IPS-20b (cell line): ENCODE results near the gene TRIM60.
"Not testable (repeated sequence)": the region's sequence is repeated elsewhere in the genome, so short reads cannot be mapped to it uniquely, and the experiment has no call there.

Source experiments
- H3K27ac ChIP-seq: one replicate; pipeline ENCODE4 v1.5.1; 2013; ENCODE audit warnings: low read length
- H3K27me3 ChIP-seq: 2 replicates; pipeline ENCODE4 v1.6.1; 2013; ENCODE audit warnings: mild to moderate bottlenecking, low read length, inconsistent platforms; ENCODE audit not compliant: insufficient read depth
- H3K36me3 ChIP-seq: 2 replicates; pipeline ENCODE4 v1.6.1; 2013; ENCODE audit warnings: low read depth, mild to moderate bottlenecking, inconsistent platforms, low read length, moderate library complexity; ENCODE audit not compliant: insufficient read depth
- H3K4me1 ChIP-seq: 2 replicates; pipeline ENCODE4 v1.6.1; 2013; ENCODE audit warnings: mild to moderate bottlenecking, control low read depth, inconsistent platforms, low read length, moderate library complexity; ENCODE audit not compliant: insufficient read depth
- H3K4me3 ChIP-seq: 2 replicates; pipeline ENCODE4 v1.5.1; 2013; ENCODE audit warnings: mild to moderate bottlenecking, low read length, inconsistent platforms
- H3K9ac ChIP-seq: 2 replicates; pipeline ENCODE4 v1.6.1; 2013; ENCODE audit warnings: low read depth, mild to moderate bottlenecking, inconsistent platforms, low read length, moderate library complexity
- H3K9me3 ChIP-seq: 2 replicates; pipeline ENCODE4 v1.6.1; 2013; ENCODE audit warnings: mild to moderate bottlenecking, low read depth, low read length, inconsistent platforms; ENCODE audit not compliant: insufficient read depth

Gene TRIM60

GRCh38 chr4:165009493-165010227 lies 22.1 kb upstream of the TRIM60 start:
- Histone ChIP-seq H3K4me3 (no peak overlapping the region), H3K9me3 (no peaks in the 10 kb centered on the region), H3K4me1 (no peaks in the 10 kb centered on the region), H3K9ac (no peak overlapping the region), H3K27ac (no peak overlapping the region), H3K27me3 (no peaks in the 10 kb centered on the region), H3K36me3 (no peaks in the 10 kb centered on the region)

- no peaks in the 10 kb centered on the region for H3K9me3 ChIP-seq
- H3K27ac ChIP-seq: no peak overlapping the region
- no peaks in the 10 kb centered on the region for H3K4me1 ChIP-seq
- H3K9ac ChIP-seq: no peak overlapping the region
- no peaks in the 10 kb centered on the region for H3K27me3 ChIP-seq
- H3K4me3 ChIP-seq: no peak overlapping the region
- no peaks in the 10 kb centered on the region for H3K36me3 ChIP-seq
These were observed 21.3 kb upstream of the TRIM60 start for GRCh38 chr4:165010487-165010886.

- H3K4me1 ChIP-seq: no peaks in the 10 kb centered on the region
- H3K9me3 ChIP-seq: no peaks in the 10 kb centered on the region
- H3K27me3 ChIP-seq: no peaks in the 10 kb centered on the region
- no peaks in the 10 kb centered on the region for H3K36me3 ChIP-seq
- no peak overlapping the region for H3K4me3 ChIP-seq
- H3K27ac ChIP-seq: no peak overlapping the region
- H3K9ac ChIP-seq: no peak overlapping the region
These were observed 20.8 kb upstream of the TRIM60 start for GRCh38 chr4:165010991-165011390.

- H3K4me3 ChIP-seq: no peak overlapping the region
- no peaks in the 10 kb centered on the region for H3K9me3 ChIP-seq
These were observed 20.4 kb upstream of the TRIM60 start for GRCh38 chr4:165011403-165011802.

GRCh38 chr4:165013691-165014090 lies 18.1 kb upstream of the TRIM60 start:
- Histone ChIP-seq H3K36me3 (no peaks in the 10 kb centered on the region), H3K9me3 (no peaks in the 10 kb centered on the region), H3K27me3 (no peaks in the 10 kb centered on the region), H3K4me3 (no peak overlapping the region), H3K4me1 (no peaks in the 10 kb centered on the region), H3K9ac (no peak overlapping the region), H3K27ac (no peak overlapping the region)

More at GRCh38 chr4:165011403-165011802, 20.4 kb upstream of the TRIM60 start:
- H3K9ac ChIP-seq: no peak overlapping the region
- H3K4me1 ChIP-seq: no peaks in the 10 kb centered on the region
- H3K27ac ChIP-seq: no peak overlapping the region
- no peaks in the 10 kb centered on the region for H3K27me3 ChIP-seq
- H3K36me3 ChIP-seq: no peaks in the 10 kb centered on the region

GRCh38 chr4:165016971-165017370 lies 14.8 kb upstream of the TRIM60 start:
- Histone ChIP-seq H3K27ac (no peak overlapping the region), H3K9ac (no peak overlapping the region), H3K4me3 (no peak overlapping the region), H3K36me3 (no peaks in the 10 kb centered on the region), H3K4me1 (no peaks in the 10 kb centered on the region), H3K27me3 (no peaks in the 10 kb centered on the region), H3K9me3 (no peaks in the 10 kb centered on the region)

- H3K4me1 ChIP-seq, H3K4me3 ChIP-seq, H3K9ac ChIP-seq, H3K9me3 ChIP-seq, H3K36me3 ChIP-seq, H3K27me3 ChIP-seq, H3K27ac ChIP-seq: not testable (repeated sequence)
These were observed 11.8 kb upstream of the TRIM60 start for GRCh38 chr4:165019995-165020394.

GRCh38 chr4:165025782-165026181 lies 6.0 kb upstream of the TRIM60 start:
- not testable (repeated sequence) for H3K27me3 ChIP-seq, H3K27ac ChIP-seq, H3K36me3 ChIP-seq, H3K9ac ChIP-seq, H3K4me3 ChIP-seq, H3K4me1 ChIP-seq, H3K9me3 ChIP-seq

- no peak overlapping the region for H3K9ac ChIP-seq
- H3K27ac ChIP-seq: no peak overlapping the region
- H3K4me1 ChIP-seq: no peaks in the 10 kb centered on the region
- no peaks in the 10 kb centered on the region for H3K27me3 ChIP-seq
- H3K9me3 ChIP-seq: no peaks in the 10 kb centered on the region
- no peak overlapping the region for H3K4me3 ChIP-seq
- H3K36me3 ChIP-seq: no peaks in the 10 kb centered on the region
These were observed 3.9 kb upstream of the TRIM60 start for GRCh38 chr4:165027762-165028402.

- no peaks in the 10 kb centered on the region for H3K4me1 ChIP-seq
- H3K27me3 ChIP-seq: no peaks in the 10 kb centered on the region
- H3K9ac ChIP-seq: no peak overlapping the region
- no peaks in the 10 kb centered on the region for H3K36me3 ChIP-seq
- H3K9me3 ChIP-seq: no peaks in the 10 kb centered on the region
- no peak overlapping the region for H3K27ac ChIP-seq
- H3K4me3 ChIP-seq: no peak overlapping the region
These were observed 16.4 kb downstream of the TRIM60 start for GRCh38 chr4:165048170-165048569.

- no peaks in the 10 kb centered on the region for H3K9me3 ChIP-seq
- no peaks in the 10 kb centered on the region for H3K27me3 ChIP-seq
- no peak overlapping the region for H3K27ac ChIP-seq
- H3K4me1 ChIP-seq: no peaks in the 10 kb centered on the region
- H3K36me3 ChIP-seq: no peaks in the 10 kb centered on the region
- H3K9ac ChIP-seq: no peak overlapping the region
- H3K4me3 ChIP-seq: no peak overlapping the region
These were observed 20.8 kb downstream of the TRIM60 start for GRCh38 chr4:165052627-165053026.

- H3K27ac ChIP-seq: no peak within 1 kb of the TSS
- no peaks in the 10 kb centered on the region for H3K27me3 ChIP-seq
- H3K9me3 ChIP-seq: no peaks in the 10 kb centered on the region
- no peak within 1 kb of the TSS for H3K9ac ChIP-seq
- H3K36me3 ChIP-seq: no peaks in the 10 kb centered on the region
- H3K4me1 ChIP-seq: no peaks in the 10 kb centered on the region
- H3K4me3 ChIP-seq: no peak within 1 kb of the TSS
These were observed 21.8 kb downstream of the TRIM60 start, which contains the start of gene TRIM75 for GRCh38 chr4:165053645-165054044. TSS of gene TRIM75 (plus strand) at chr4:165053866. CDS start at chr4:165059148, 5,282 bp downstream.
